Left forelimb (tissue), 1 donor: ENCODE data around the gene HSPA12A.

Experiments
- DNase-seq: peaks from one replicate; pipeline ENCODE4 v3.0.0-alpha.2; 2018; ENCODE audit warnings: low spot score

The HSPA12A gene

DNA sequence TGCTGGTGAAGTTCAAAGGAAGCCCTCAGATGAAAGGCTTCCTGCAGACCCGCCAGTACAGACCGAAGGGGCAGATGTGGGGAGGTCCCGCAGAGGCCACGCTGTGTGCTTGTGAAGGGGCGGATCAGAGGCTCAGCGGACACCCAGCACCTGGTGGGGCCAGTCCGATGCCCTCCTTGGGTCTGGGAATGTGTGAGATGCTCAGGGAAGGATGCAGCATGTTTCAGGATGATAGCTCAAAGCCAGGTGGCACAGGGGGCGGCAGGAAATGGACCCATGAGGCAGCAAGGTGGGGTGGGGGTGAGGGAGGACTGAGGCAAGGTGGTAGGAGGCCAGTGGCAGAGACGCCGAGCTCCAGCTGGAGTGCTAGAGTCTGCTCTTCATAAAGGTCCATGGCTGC is 27.9 kb upstream of the HSPA12A start:
- DNase-seq = peak; percentile 53

DNA sequence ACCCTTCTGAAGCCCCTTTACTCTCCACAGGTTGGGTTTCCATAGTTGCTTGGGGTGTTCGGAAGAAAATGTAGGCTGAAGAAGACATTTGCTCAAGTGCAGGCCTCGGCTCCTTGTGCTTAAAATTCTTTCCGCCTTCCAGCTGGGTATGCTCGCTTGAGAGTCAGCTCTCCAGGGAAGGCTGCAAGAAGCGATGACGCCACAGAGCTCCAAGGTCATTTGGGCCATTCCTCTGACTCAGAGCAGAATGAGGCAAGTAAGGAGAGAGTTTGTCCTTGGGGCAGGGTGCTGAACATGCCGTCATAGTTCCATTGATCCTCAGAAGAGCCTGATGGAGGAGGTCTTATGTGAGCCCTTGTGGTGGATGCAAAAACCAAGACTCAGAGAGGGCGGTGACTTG is 27.4 kb upstream of the HSPA12A start:
- no peak for DNase-seq

DNA sequence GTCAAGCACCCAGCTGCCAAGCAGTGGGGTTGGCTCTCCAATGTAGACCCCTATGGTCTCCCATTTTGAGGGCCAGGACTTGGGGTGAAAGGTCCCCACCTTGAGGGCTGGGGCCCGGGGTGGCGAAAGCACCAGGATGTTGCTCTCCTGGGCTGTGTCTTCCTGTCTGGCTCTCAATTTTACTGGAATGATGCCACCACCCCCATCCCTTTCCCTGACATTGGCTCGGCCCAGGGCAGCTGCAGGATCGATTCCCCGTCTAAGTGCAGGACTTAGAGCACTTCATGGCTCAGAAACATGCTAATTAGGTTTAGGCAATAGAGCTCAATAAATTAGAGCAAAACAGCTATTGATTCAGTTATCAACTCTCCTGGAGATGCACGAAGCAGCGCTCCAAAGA is 27.0 kb upstream of the HSPA12A start:
- no peak for DNase-seq

DNA sequence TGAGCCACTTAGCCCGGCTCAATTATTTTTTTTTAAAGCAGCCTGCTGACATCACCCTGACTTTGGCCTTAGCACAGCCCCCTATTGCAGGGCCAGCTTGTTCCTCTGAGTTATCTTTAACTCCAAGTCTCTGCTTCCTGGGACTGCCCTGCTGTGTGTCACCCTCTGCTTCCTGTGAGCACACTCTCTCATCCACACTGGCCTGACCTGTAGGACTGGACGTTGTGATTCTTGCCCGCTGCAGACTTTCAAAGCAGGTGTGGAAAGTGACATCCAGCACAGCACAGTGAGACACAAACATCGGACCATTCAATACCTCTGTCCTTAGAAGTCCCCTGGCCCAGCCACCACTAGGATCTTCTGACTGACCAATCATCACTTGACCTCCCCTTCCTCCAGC is 26.4 kb upstream of the HSPA12A start:
- no peak for DNase-seq

GRCh38 chr10:116766837-116767634 is 24.7 kb upstream of the HSPA12A start:
- peak; percentile 53 for DNase-seq

- no peak for DNase-seq
Measured at GRCh38 chr10:116766241-116766827, 24.0 kb upstream of the HSPA12A start.

GRCh38 chr10:116765648-116766081 is 23.3 kb upstream of the HSPA12A start:
- no peak for DNase-seq

GRCh38 chr10:116764979-116765378 is 22.6 kb upstream of the HSPA12A start:
- no peak for DNase-seq

GRCh38 chr10:116763440-116763839 is 21.1 kb upstream of the HSPA12A start:
- DNase-seq = no peak

- no peak for DNase-seq
Measured at GRCh38 chr10:116761883-116762282, 19.5 kb upstream of the HSPA12A start.

GRCh38 chr10:116760919-116761318 is 18.6 kb upstream of the HSPA12A start:
- no peak for DNase-seq

GRCh38 chr10:116757246-116757645 is 14.9 kb upstream of the HSPA12A start:
- DNase-seq = no peak

DNA sequence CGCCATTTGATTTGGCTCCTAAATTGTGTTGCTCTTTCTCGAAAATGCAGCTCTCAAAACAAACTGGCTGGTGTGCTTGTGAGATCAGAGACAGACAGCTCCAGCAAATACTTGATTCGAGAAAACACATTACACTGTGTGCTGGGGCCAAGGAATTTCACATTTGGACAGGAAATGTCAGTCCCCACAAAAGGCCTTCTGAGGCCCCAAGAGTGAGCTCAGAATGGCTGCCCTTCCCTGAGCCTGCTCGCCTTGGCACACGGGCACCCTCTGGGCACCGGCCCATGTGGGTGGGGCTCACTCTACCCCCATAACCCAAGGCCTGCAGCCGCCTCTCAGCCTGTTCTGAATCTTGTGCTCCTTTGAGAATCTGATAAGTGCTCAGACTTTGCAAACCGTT is 13.9 kb upstream of the HSPA12A start:
- no peak for DNase-seq

- no peak for DNase-seq
Measured at GRCh38 chr10:116753759-116754158, 11.4 kb upstream of the HSPA12A start.

DNA sequence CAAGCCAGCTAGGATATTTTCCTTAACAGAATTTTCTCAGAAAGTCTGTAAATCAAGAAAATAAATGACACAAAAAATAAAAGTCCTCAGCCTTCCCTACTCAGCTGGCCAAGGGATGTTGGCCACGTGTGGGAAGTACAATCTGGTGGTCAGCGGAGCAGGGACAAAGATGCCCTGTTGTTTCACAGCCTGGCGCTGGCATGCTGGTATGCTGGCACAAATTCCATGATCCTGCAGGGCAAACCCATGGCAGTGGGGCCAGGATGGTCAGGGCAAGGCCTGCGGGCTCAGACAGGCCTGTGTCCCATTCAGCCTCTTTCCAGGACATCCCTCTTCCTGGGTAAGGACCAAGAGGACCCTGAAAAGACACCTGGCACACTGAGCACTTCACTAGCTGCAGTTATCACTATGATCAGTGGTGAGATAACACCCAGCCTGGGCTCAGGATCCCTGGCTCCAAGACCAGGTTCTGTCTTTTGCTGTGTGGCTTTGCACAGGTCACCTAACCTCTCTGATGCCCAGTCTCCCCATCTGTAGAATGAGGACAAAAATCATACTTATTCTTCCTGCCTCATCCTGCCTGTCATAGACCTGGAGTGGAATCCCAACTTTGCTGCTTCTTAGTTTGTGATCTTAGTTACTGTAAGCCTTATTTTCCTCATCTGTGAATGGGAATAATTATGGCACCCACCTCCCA is 10.8 kb upstream of the HSPA12A start:
- no peak for DNase-seq

- DNase-seq = no peak
Measured at GRCh38 chr10:116752563-116752962, 10.2 kb upstream of the HSPA12A start.

- no peak for DNase-seq
Measured at GRCh38 chr10:116748471-116748870, 6.1 kb upstream of the HSPA12A start.

DNA sequence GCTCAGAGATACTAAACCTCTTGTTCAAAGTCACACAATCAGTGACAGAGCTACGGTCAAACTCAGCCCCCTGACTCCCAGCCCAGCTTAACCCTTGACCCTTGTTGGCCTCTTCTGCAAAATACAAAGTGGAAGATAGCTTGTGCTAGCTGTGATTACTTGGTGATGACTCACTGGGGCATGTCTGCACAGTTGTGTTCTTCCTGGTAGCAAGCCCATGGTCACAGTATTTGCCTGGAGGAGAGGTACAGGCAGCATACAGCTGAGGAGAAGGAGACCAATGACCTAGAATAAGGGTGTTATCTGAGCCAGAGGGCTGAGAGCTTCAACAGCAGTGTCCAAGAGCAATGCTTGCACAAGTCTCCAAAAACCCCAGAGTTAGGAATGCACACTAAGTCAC is 5.7 kb upstream of the HSPA12A start:
- DNase-seq = no peak

GRCh38 chr10:116747325-116747724 is 5.0 kb upstream of the HSPA12A start:
- no peak for DNase-seq

DNA sequence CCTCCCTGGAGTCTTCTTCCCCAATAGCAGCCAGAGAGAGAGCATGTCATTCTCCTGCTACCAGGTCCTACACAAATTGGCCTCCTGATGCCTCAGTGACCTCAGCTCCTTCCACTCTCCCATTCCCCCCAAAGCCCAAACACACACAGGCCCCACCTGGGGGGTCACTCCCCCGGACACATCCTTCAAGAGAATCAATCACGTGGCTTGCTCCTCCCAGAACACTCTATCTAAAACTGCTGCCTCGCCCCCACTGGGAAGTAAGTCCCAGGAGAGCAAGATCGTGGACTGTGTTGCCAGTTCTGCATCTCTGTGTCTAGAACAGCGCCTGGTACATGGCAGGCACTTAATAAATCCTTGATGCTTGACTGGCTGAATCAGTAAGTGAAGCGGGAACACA is 2.5 kb upstream of the HSPA12A start:
- DNase-seq = no peak

DNA sequence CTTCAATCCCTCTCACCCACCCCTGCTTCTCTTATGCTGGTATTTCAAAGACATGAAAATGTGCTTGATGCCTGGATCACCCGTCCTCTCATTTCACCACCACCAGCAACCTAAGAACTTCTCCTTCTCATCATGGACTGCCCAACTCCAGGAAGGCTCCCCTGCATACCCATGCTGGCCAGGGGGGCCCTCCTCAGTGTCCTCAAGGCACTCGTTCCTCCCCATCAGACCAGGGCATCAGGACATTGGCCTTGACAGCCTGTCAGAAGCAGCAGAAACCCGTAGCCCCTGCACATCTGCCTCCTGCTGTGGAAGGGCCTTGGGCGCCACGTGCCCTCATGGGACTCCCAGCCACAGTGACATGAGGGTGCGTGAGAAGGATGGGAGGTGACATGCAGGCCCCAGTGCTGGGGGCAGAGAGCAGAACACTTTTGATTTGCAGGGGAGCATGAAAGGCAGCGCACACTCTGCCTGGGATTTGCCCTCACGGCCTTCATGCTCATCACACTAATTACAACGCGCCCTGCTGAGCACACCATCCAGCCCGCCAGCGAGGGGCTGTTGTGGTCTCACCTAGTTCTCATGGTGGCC is 1.9 kb upstream of the HSPA12A start:
- no peak for DNase-seq

DNA sequence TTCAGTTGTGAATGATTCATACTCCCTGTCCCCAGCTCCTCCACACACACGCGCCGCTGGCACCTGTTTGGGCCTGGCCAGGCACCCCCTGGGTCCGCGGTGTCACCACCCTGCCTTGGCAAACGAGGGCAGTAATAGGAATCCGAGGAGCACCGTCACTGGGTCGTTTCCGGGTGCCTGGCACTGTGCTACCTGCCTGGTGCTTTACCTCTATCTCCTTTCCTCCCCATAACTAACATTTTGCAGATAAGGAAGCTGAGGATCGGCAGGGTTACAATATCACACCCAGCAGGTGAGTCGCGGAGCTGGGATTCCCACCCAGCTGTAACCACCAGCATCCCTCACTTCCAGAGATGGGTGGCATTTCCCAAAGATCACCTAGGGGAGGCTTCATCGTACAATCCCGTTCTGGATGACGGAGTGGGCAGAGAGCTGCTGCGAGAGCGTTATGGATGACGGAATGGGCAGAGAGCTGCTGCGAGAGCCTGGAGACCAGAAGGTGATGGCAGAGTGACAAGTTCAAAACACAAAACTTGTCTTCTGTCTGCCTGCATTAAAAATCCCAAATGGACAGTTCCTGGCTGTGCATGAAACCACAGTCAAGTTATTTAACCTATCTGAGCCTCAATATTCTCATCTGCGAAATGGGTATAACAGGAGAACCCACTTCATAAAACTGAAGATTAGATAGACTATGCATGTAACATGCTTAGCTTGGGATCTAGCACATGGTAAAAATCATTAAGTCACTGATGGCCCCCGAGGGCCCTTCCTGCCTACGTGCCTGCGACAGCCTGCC is 1.1 kb upstream of the HSPA12A start:
- no peak for DNase-seq
